Measurements from ENCODE around the gene FXN.
"Not testable (repeated sequence)": the region's sequence is repeated elsewhere in the genome, so short reads cannot be mapped to it uniquely, and the experiment has no call there.

Gene FXN

DNA sequence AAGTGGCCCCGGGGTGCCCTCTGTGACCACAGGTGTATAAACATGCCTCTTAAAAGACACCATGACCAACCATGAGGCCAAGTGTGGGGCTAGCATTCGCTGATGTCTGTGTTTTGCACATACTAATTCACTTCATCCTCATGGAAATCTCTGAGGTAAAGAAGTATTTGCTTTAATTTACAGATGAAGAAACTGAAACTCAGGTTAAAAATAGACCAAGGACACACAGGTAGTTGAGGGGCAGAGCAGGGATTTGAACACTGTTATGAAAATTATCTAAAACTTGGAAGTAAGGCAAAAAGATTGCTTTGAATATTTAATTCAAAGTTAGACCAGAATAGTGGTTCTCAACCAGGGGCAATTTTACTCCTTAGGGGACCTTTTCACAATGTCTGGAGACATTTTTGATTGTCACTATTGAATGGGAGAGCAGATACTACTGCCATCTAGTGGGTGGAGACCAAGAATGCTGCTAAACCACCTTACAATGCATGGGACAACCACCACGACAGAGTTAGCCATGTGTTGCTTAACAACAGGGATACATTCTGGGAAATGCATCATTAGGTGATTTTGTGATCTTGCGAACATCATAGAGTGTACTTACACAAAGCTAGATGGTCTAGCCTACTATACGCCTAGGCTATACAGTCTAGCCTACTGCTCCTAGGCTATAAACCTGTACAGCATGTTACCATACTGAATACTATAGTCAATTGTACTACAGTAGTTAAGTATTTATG, 8.0 kb upstream of the FXN start:
- no peak for DNase-seq

DNA sequence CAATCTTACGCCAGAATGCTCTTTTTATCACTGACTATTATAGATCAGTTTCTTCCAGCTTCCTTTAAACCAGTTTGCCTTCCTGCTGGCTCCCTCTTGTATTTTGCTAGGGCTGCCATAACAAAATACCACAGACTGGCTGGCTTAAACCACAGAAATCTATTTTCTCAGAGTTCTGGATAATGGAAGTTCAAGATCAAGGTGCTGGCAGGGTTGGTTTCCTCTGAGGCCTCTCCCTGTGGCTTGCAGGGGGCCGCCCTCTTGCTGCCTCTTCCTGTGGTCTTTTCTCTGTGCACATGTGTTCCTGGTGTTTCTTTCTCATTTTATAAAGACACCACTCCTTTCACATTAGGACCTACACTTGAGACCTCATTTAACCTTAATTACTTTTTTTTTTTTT, 6.8 kb upstream of the FXN start:
- no peak for DNase-seq

DNA sequence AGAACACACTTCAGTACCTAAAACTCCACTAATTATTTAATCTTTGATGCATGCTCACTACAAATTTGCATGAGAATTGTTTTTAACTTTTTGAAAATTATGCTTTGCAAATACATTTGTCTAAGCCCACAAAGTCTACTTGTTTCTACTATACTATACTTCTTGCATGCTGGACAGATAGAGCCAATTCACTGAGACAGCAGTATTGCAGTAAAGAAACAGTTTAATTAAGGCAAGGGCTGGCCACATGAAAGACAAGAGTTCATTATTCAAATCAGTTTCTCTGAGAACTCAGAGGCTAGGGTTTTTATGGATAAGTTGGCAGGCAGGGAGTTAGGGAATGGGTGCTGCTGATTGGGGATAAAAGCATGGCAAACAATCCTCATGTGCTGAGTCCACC, 6.0 kb upstream of the FXN start:
- DNase-seq: no peak

DNA sequence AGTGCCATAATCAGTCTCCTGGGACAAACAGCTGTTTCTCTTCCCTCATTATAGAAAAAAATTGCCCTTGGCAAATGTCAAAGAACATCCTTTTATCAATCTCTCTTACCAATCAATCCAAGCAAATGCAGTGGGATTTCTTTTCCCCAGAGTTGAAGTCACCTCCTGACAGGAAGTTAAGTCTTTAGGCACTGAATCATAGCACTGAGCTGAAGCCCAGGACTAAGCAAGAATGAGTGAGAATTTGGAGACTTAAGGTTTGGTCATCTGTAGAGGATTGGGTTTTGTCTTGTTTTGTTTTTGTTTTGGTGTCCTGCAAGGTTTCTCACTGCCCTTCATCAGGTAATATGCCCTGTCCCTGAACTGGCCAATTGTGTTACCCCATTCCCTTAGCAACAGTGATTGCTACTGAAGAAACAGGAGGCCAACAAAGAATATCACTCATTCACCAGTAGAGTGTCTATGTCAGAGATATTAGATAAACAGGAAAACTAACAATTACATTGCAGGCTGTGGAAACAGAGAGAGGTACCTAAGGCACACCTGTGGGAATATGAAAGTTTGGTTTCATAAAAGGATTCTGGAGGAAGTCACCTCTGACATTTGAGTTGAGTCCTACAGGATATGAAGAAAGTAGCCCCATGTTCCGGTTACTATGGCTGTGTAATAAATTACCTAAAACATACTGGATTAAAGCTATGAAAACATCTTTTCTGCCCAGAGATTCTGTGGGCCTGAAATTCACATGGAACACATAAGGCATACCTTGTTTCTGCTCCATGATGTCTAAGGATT, 4.5 kb upstream of the FXN start:
- DNase-seq: no peak

DNA sequence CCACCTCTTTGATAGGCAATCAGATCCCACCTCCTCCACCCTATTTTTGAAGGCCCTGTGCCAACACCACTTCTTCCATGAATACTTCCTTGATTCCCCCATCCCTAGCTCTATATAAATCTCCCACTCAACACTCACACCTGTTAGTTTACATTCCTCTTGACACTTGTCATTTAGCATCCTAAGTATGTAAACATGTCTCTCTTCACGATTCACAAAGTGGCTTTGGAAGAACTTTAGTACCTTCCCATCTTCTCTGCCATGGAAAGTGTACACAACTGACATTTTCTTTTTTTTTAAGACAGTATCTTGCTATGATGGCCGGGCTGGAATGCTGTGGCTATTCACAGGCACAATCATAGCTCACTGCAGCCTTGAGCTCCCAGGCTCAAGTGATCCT, 1.5 kb upstream of the FXN start:
- DNase-seq: no peak

DNA sequence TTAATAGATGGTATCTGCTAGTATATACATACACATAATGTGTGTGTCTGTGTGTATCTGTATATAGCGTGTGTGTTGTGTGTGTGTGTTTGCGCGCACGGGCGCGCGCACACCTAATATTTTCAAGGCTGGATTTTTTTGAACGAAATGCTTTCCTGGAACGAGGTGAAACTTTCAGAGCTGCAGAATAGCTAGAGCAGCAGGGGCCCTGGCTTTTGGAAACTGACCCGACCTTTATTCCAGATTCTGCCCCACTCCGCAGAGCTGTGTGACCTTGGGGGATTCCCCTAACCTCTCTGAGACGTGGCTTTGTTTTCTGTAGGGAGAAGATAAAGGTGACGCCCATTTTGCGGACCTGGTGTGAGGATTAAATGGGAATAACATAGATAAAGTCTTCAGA, 757 bp downstream of the FXN start:
- DNase-seq: no peak

DNA sequence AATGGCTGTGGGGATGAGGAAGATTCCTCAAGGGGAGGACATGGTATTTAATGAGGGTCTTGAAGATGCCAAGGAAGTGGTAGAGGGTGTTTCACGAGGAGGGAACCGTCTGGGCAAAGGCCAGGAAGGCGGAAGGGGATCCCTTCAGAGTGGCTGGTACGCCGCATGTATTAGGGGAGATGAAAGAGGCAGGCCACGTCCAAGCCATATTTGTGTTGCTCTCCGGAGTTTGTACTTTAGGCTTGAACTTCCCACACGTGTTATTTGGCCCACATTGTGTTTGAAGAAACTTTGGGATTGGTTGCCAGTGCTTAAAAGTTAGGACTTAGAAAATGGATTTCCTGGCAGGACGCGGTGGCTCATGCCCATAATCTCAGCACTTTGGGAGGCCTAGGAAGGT, 1.2 kb downstream of the FXN start:
- no peak for DNase-seq

DNA sequence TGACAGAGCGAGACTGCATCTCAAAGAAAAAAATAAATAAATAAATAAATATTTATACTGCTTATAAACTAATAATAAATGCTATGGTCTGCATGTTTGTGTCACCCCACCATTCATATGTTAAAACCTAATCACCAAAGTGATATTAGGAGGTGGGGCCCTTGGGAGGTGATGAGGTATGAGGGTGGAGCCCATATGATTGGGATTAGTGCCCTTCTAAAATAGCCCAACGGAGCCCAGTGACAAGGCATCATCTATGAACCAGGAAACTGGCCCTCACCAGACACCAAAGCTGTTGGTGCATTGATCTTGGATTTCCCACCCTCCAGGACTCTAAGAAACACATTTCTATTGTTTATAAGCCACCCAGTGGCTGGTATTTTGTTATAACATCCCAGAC, 5.1 kb downstream of the FXN start:
- DNase-seq: no peak

DNA sequence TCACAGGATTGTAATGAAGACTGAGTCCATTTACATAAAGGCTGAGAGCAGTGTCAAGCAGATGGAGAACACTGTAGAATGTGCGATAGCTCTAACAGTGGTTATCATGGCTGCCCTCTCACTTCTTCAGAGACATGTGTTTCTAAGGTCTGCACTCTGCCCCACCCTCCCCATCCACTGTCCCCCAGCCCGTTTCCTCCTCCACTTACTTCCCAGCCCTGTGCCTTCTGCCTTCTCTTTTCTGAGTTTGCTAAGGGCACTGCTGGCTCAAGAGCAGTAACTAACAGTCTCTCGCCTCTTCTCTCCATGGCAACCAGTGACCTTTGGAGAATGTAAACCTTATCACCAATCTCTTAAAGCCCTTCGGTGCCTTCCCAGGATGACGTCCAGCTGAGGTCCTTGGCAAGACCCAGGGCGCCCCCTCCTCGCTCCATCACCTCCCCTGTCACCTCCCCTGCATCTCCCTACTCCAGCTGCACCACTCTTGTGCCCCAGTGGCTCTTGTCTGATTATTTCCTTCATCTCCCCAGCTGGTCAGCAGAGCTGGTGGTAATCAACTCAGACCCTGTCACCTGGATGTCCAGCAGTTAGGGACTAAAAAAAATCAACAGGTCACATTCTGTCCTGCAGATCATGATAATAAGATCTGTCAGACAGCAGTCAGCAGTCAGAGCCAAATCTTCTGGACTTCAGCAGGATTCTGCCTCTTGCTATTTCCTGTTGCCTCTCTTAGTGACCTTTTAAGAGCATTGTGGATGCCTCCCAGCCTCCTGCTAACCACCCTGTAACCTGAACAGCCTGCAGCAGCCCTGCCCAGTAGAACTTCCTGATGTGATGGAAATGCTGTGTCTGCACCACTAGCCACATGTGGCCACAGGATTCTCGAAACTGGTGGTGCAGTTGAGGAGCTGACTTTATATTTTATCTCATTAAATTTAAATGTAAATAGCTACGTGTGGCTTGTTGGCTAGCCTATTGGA, 9.0 kb downstream of the FXN start:
- no peak for DNase-seq

DNA sequence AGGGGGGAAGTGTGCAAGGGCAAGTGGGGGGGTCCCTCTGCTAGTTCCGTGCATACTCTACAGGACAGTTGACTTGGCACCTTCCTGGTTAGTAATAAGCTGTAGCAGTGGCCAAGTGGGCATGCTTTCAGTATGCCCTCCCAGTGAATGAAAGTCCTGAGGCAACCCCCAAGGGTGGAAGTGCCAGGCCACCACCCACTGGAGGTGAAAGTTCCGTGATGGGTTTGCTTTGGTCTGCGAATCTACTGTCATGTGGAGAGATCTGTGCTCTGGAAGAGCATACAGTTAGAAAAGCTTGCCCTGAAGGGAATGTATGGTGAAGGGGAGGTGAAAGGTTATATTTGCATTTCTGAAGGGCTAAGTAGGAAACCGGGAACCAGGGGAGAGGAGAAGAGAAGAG, 10.3 kb downstream of the FXN start:
- no peak for DNase-seq

DNA sequence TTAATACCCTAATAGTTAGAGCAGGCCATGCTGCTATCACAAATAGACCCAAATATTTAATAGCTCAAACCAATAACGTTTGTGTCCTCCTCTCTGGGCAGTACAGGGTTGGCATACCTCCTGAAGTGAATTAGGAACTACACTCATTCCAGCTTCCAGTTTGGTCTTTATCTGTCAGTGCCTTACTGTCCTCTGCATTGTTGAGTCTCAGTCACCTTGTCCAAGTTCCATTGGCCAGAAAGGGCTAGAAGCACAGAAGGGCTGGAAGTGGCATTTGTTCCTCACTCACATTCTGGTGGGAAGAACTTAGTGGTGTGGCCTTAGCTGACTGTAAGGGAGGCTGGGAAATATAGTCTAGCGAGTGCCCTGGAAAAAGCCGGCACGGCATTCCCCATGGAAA, 11.2 kb downstream of the FXN start:
- DNase-seq: no peak

DNA sequence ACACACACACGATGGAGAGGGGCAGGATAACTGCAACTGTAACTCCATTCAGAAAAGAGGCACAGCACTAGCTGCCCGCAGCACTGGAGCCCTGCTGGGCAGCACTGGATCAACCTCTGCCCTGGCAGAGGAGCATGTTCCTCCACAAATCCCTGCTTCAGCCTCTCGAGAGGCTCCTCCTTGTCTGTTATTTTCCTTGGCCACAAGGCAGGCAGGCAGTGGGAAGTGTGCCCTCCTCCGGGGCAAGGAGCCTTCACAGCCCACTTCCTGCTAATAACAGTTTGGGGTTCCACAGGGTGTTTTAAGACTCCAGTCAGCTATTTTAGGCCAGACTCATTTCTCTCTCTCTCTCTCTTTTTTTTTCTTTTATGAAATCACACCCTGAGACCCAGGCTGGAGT, 11.8 kb downstream of the FXN start:
- no peak for DNase-seq

DNA sequence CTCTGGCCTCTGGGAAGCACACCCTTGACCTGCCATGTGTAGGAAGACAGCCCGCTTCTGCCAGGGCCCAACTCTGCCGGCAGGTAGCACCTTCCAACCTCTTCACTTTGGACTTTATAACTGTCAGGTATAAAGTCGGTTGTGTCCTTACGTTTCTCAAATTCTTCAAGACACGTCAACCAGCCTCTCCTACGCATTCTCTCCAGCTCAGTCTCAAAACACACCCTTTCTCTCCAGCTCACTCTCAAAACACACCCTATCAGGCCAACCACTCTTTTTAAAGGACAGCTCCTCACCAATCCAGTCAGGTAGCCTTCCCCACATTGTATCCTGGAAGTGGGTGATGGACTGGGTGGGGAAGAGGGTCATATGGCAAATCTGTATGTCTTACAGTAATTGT, 13.5 kb downstream of the FXN start:
- no peak for DNase-seq

DNA sequence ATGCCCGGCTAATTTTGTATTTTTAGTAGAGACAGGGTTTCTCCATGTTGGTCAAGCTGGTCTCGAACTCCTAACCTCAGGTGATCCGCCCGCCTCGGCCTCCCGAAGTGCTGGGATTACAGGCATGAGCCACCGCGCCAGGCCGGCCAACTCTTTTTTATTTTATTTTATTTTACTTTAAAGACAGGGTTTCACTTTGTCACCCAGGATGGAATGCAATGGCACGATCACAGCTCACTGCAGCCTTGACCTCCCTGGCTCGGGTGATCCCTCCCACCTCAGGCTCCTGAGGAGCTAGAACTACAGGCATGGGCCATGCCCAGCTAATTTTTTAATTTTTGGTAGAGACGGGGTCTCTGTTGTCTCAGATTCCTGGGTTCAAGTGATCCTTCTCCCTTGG, 15.4 kb downstream of the FXN start:
- not testable (repeated sequence) for DNase-seq

DNA sequence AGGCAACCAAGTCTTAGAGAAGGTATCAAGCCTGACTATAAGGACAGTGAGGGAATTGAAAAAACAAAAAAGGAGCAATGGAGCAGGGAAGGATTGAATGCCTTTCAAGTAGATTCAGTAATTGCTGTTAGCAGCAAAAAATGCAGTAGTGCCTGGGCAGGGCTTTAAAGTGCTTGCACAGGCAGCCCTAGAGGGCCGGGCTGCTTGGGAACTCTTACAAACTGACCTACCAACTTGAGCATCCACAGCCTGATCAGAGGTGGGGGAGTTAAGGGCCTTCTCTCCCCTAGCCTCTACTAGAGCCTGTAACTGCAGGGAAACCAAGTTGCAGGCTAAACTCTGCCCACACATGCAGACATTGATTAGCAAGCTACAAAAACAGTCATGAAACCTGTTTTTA, 19.4 kb downstream of the FXN start:
- DNase-seq: no peak

DNA sequence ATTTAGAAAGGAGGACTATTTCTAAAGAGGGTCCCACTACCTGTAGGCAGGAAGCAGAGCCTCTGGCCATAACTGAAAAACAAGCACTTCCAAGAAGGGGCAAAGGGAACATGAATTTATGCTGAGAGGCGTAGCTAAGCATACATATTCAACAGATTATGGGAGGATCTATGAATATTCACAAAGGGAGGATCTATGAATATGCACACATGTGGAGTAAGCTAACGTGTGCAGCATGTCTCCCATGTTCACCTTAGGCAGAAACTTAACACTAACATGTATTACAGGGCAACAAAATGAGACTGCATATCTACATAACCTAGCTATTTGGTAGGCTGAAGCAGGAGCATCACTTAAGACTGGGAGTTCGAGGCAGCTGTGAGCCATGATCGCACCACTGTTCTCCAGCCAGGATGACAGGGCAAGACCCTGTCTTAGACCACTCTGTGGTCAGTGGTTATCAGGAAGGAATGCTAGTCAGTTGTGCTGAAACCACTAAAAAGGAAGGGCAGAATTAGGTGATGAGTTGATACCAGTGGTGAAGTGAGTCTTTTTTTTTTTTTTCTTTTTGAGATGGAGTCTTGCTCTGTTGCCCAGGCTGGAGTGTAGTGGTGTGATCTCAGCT, 20.8 kb downstream of the FXN start:
- DNase-seq: no peak

DNA sequence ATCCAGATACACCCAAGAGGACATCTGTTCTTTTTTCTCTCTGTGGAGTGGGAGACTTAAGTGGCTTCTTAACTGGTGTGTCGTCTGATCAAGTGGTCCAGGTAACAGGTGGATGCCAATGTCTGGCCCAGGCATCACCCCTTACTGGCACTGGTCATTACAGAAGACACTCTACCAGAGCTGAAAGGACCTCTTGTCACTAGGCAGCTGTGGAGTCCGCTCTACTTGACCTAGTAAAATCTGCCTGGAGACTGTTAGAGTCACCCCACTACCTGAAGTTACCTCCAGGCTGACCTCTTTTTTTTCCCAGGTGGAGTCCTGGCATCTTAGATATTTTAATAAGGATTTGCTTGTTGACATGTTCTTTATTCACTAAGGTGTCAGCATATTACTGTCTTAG, 22.5 kb downstream of the FXN start:
- DNase-seq: no peak

DNA sequence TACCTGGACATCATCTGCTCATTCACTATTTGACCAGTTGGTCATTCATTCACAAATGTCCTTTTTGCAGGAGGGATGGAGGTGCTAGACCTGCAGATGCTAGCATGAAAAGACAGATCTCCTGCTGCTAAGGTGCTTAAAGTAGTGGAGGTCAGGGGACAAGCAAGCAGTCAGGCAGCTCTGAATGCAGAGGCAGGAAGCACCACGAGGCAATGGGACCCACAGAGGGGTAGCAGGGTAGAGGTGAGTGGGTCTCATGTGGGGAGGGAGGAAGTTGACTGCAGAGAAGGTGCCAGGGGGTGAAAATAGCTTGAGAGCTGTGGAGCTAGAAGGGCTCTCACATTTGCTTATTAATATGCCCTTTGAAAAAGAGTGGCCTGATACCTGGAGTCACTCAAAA, 25.2 kb downstream of the FXN start:
- DNase-seq: no peak

DNA sequence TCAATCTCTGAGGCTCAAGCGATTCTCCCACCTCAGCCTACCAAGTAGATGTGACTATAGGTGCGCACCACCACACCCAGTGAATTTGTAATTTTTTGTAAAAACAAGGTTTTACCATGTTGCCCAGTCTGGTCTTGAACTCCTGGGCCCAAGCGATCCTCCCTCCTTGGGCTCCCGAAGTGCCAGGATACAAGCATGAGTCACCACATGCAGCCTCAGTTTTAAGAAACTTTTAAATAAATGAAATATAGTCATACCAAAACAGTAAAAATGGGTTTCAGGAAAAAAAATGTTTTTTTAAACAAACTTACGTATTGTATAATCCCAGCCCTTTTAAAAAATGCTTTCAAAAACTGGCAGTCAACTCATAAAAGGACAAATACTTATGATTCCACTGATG, 26.6 kb downstream of the FXN start:
- DNase-seq: no peak

DNA sequence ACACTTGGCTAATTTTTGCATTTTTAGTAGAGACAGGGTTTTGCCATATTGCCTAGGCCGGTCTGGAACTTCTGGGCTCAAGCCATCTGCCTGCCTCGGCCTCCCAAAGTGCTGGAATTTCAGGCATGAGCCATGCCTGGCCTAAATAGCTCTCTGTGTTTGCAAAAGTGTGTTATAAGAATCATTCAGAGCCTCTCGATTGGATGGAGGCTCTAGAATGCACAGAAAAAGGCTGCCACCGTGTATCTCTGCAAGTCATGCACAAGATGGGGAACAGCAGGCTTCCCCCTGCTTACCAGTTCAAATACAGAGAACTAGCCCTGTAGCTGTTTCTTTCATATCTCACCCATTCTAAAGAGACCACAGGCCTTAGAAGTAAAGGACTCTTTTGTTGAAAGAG, 28.3 kb downstream of the FXN start:
- no peak for DNase-seq

DNA sequence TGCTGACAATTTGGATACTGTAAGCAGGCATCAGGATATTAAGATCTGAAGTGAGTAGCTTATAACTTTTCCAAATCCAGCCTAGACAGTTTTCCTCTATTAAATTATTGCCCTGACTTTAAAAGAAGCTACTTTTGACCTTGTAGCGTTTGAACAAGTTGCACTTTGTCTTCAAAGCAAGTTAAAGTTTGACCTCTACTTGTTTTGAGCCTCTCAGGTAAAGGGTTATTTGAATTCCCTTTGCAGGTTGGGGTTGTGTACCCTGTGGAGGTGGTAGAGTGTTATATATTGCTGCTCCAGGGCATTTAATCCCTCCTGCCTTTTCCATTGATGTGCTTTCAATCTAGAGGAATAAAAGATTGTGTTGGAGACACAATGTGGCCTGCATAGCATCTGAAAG, 30.1 kb downstream of the FXN start:
- DNase-seq: no peak

DNA sequence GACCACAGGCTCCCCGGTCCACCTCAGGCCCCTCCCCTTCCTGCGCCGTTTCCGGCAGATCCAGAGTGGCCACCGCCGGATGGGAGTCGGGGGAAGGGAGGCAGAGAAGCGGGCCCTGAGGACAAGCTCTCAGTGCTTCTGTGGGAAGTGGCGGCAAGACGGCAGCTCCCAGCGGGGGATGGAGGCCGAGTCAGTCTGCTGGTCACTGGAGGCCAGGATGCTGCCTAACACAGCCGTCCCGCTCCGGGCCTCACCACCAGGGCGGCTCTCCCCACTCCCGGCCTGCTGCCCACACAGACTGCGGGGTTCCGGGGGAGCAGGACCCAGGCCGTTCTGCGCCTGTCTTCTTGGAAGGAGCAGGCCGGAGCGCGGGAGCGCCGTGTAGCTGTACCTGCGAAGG, 31.4 kb downstream of the FXN start:
- no peak for DNase-seq

DNA sequence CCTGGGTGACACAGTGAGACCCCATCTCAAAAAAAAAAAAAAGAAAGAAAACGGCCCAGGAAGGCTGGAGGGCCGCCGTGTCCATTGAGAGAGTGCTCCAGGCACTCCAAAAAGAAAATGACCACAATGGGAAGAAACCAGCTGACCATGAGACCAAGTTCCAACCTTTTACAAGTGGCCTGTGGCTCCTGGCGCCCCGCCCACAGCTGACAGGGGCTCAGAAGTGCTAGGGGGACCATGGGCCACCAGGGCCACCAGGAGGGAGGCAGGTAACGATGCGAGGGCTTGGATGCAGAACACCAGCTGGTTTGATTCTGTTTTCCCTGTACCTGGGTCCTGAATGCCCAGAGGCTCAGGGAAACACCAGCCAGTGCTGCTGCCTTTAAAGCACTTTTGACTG, 34.6 kb downstream of the FXN start:
- DNase-seq: no peak

All from amniotic stem cell (primary cell).